Prostate gland (tissue), 2 donors: Measurements from ENCODE around the gene THAP12. TPM values are rescaled to one million over a fixed set of nuclear protein-coding genes. Genes with fewer than 3 reads are reported as not detected.

ENCODE experiments used
- DNase-seq: peaks from one replicate; pipeline ENCODE4 v3.0.0-alpha.2; 2019; ENCODE audit warnings: low spot score
- H3K27ac ChIP-seq, 2 donors: fragments of 200-600 bp; sonication (generic); 2 replicates each; pipeline ENCODE4 v1.5.1; 2017 to 2019
- H3K27me3 ChIP-seq: fragments of 200-600 bp; sonication (generic); replicated peaks from 2 replicates; pipeline ENCODE4 v1.5.1; 2019; ENCODE audit not compliant: insufficient read depth
- H3K36me3 ChIP-seq, 2 donors: fragments of 200-600 bp; sonication (generic); 1 replicate in 1 of 2; 2 replicates in 1 of 2; pipeline versions ENCODE4 v1.5.1 to v1.8.1; 2017 to 2019
- H3K4me1 ChIP-seq: fragments of 200-600 bp; sonication (generic); replicated peaks from 2 replicates; pipeline ENCODE4 v1.5.1; 2019
- H3K4me3 ChIP-seq, 2 donors: fragments of 200-600 bp; sonication (generic); 2 replicates each; pipeline ENCODE4 v1.5.1; 2017 to 2019
- H3K9me3 ChIP-seq: fragments of 200-600 bp; sonication (generic); 2 replicates; pipeline ENCODE4 v1.5.1; 2017
- POLR2A ChIP-seq: fragments of 450-650 bp; IDR thresholded peaks from one replicate; pipeline ENCODE4 v1.6.1; 2016; ENCODE audit warnings: antibody characterized with exemption, mild to moderate bottlenecking
- POLR2AphosphoS5 ChIP-seq: sonication (generic); formaldehyde crosslinking; IDR thresholded peaks from one replicate; pipeline ENCODE4 v1.6.1; 2017; ENCODE audit warnings: antibody characterized with exemption
- WGBS: methylation state at CpG from one replicate; pipeline ENCODE4 v1.1.5; 2018; 5-methylcytosine and 5-hydroxymethylcytosine counted together
- intact Hi-C: fragments of 100-400 bp; cut with DNase I; formaldehyde crosslinking; loops from one replicate; pipeline ENCODE4 v1.14.2; 2022
- total RNA-seq, 2 donors: library from RNA; depleted of rRNA; stranded (reverse); fragments of >200 nt; gene quantifications; one replicate each; pipeline ENCODE4 v1.1.0, GENCODE V29; 2016
- TF ChIP-seq, protein P1 (sequence below), 4 experiments: fragments of 200-600 bp in 2 of 4; fragments of 450-650 bp in 2 of 4; sonication (generic) in 2 of 4; IDR thresholded peaks; 1 replicate in 3 of 4; 2 replicates in 1 of 4; pipeline ENCODE4 v1.5.1; 2016 to 2019; ENCODE audit warnings: antibody characterized with exemption in 4 of 4, mild to moderate bottlenecking in 2 of 4, moderate library complexity in 2 of 4

The THAP12 gene
- total RNA-seq, 2 donors from 2014 or later: 26.6 to 31.9 TPM

DNA sequence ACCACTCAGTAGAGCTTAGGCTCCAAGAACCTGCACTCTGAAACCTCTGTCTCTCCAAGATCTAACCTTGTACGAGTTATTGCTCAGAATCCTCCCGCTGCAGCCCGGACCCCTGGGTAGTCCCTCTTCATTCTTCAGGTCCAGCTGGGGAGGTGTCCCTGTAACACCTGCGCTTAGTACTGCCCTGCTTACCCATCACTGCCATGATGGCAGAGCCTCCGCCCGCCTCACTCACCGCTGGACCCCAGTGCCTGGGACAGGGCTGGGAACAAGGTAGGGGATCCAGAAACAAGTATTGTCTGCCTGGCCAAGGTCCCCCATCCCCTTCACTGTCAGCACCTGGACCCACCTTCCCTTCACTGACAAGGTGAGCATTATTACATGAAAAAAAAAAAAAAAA is 50.3 kb downstream of the THAP12 start:
- TF ChIP-seq, protein P1, sequence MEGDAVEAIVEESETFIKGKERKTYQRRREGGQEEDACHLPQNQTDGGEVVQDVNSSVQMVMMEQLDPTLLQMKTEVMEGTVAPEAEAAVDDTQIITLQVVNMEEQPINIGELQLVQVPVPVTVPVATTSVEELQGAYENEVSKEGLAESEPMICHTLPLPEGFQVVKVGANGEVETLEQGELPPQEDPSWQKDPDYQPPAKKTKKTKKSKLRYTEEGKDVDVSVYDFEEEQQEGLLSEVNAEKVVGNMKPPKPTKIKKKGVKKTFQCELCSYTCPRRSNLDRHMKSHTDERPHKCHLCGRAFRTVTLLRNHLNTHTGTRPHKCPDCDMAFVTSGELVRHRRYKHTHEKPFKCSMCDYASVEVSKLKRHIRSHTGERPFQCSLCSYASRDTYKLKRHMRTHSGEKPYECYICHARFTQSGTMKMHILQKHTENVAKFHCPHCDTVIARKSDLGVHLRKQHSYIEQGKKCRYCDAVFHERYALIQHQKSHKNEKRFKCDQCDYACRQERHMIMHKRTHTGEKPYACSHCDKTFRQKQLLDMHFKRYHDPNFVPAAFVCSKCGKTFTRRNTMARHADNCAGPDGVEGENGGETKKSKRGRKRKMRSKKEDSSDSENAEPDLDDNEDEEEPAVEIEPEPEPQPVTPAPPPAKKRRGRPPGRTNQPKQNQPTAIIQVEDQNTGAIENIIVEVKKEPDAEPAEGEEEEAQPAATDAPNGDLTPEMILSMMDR (IDR thresholded peaks at IDR 0.05): no peak
- TF ChIP-seq POLR2AphosphoS5: no peak
- no peak for TF ChIP-seq POLR2A
- Histone ChIP-seq H3K4me3 (no peak overlapping the region), H3K27ac (no peak overlapping the region), H3K9me3 (no peaks in the 10 kb centered on the region), H3K36me3 (no peaks in the 10 kb centered on the region), H3K27me3 (no peaks in the 10 kb centered on the region), H3K4me1 (no peaks in the 10 kb centered on the region)
- no peak for DNase-seq
- intact Hi-C loops: no loop called here
- 93% methylated on average over 7 of the region's 7 CpGs for WGBS

DNA sequence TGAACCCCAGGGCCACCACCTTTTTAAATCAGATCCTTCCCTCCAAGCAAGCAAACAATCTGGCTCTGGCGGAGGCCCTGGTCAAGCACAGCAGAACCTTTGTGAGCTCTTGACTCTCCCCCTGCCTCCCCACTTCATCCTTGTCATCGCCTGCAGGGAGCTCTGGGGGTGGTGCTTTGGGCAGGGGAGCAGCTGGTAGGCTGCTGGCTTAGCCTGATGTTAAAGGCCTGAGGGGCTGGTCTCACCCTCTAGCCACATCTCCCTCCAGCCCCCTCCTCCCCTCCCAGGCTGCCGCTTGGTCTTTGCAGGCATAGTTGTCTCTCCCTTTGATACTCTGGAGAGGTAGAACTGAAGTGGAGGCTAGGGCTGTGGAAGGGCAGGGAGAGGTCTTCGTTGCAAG is 50.9 kb downstream of the THAP12 start:
- H3K4me3 ChIP-seq: no peak overlapping the region
- no peaks in the 10 kb centered on the region for H3K9me3 ChIP-seq
- H3K4me1 ChIP-seq: no peaks in the 10 kb centered on the region
- 97% methylated on average over 4 of the region's 4 CpGs for WGBS
- intact Hi-C loops: no loop called here
- TF ChIP-seq POLR2A (no peak), POLR2AphosphoS5 (no peak)
- TF ChIP-seq, protein P1 (IDR thresholded peaks at IDR 0.05): no peak
- no peaks in the 10 kb centered on the region for H3K27me3 ChIP-seq
- no peak overlapping the region for H3K27ac ChIP-seq
- DNase-seq: no peak
- no peaks in the 10 kb centered on the region for H3K36me3 ChIP-seq

DNA sequence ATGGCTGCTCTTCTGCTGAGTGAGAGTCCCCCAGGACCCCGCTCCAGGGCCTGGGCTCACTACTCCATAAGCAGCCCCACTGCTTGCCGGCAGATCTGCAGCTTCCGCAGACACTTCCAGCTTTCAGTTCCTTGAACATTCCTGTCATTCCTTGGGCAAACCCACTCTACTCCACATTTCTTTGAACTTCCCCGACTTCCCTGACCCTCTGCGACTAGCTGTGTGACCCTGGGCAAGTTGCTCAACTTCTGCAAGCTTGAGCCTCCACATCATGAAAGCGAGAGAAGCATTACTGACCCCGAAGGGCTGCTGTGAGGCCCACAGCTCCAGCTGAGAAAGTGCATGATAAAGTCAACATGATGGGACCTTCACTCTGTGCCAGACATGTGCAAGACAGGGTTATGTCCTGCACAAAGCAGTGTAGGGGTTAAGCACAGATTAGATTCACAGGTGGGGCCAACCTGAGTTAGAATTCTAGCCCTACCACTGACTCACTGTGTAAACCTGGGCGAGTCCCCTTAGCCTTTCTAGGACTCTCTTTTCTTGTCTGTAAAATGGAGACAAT is 51.8 kb downstream of the THAP12 start:
- H3K36me3 ChIP-seq: no peaks in the 10 kb centered on the region
- no peaks in the 10 kb centered on the region for H3K4me1 ChIP-seq
- intact Hi-C loops: no loop called here
- H3K27me3 ChIP-seq: no peaks in the 10 kb centered on the region
- no peak overlapping the region for H3K4me3 ChIP-seq
- TF ChIP-seq, protein P1 (IDR thresholded peaks at IDR 0.05): no peak
- TF ChIP-seq POLR2AphosphoS5: no peak
- TF ChIP-seq POLR2A: no peak
- H3K27ac ChIP-seq: no peak overlapping the region
- H3K9me3 ChIP-seq: no peaks in the 10 kb centered on the region
- no peak for DNase-seq
- 75% methylated on average over 8 of the region's 8 CpGs for WGBS

- intact Hi-C loops: no loop called here
- Histone ChIP-seq H3K27me3 (no peaks in the 10 kb centered on the region), H3K36me3 (no peaks in the 10 kb centered on the region), H3K9me3 (no peaks in the 10 kb centered on the region), H3K4me3 (no peak overlapping the region), H3K4me1 (no peaks in the 10 kb centered on the region), H3K27ac (no peak overlapping the region)
- TF ChIP-seq, protein P1 (IDR thresholded peaks at IDR 0.05): no peak
- TF ChIP-seq POLR2A (no peak), POLR2AphosphoS5 (no peak)
- 47% methylated on average over 9 of the region's 9 CpGs for WGBS
- no peak for DNase-seq
These were observed 53.1 kb downstream of the THAP12 start for GRCh38 chr11:76327756-76328388.

DNA sequence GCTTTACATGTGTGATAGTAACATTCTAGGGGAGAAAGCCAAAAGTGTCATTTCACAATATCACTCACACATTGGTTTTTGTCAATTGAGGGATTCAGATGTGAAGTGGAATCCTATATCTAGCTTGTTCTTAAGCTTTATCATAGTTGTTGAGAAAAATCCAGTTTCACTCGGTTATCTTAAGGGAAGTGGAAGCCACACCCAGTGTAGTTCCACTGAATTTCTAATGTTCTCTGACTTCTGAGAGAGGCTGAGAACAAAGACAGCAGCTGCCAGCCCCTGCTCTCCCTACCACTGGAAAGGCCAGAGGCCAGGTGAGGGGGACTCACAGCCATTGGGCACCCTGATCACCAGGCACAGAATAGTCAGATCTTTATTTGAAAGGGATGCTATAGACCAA is 53.7 kb downstream of the THAP12 start:
- 78% methylated on average over 1 of the region's 1 CpG for WGBS
- Histone ChIP-seq H3K4me3 (no peak overlapping the region), H3K4me1 (no peaks in the 10 kb centered on the region), H3K27ac (no peak overlapping the region), H3K36me3 (no peaks in the 10 kb centered on the region), H3K9me3 (no peaks in the 10 kb centered on the region), H3K27me3 (no peaks in the 10 kb centered on the region)
- intact Hi-C loops: no loop called here
- no peak for DNase-seq
- no peak for TF ChIP-seq POLR2A
- TF ChIP-seq, protein P1 (IDR thresholded peaks at IDR 0.05): no peak
- TF ChIP-seq POLR2AphosphoS5: no peak
